HepG2 (cell line): ENCODE results near the gene SLC12A3. TPM values are rescaled to one million over a fixed set of nuclear protein-coding genes. Genes with fewer than 3 reads are reported as not detected.

Experiments
- ATF4 ChIP-seq, 2 experiments: fragments of 450-650 bp in 1 of 2; sonication (generic) in 1 of 2; formaldehyde crosslinking; IDR thresholded peaks; 2 replicates each; pipeline versions ENCODE4 v1.5.0 to v1.8.0; 2020 to 2022; ENCODE audit warnings: mild to moderate bottlenecking in 1 of 2, missing genetic modification reagents in 1 of 2
- BCLAF1 ChIP-seq: fragments of 450-650 bp; IDR thresholded peaks from 2 replicates; pipeline ENCODE4 v1.6.1; 2017; ENCODE audit warnings: mild to moderate bottlenecking
- BORCS8-MEF2B ChIP-seq: sonication (generic); formaldehyde crosslinking; IDR thresholded peaks from 2 replicates; pipeline ENCODE4 v1.8.0; 2022; ENCODE audit warnings: mild to moderate bottlenecking, missing genetic modification reagents
- CEBPG ChIP-seq: IDR thresholded peaks from 2 replicates; pipeline ENCODE4 v1.6.1; 2016
- NCOA2 ChIP-seq: sonication (generic); formaldehyde crosslinking; IDR thresholded peaks from 2 replicates; pipeline ENCODE4 v1.8.0; 2022; ENCODE audit warnings: inconsistent platforms
- POLR2AphosphoS5 ChIP-seq: IDR thresholded peaks from 2 replicates; pipeline ENCODE4 v1.6.1; 2012; ENCODE audit warnings: low read depth, low read length
- RBM22 ChIP-seq: fragments of 200-400 bp; formaldehyde crosslinking; optimal IDR thresholded peaks from 2 replicates; pipeline ENCODE3; 2017; ENCODE audit warnings: mild to moderate bottlenecking, low read length, moderate library complexity
- TMF1 ChIP-seq: sonication (generic); formaldehyde crosslinking; IDR thresholded peaks from 2 replicates; pipeline ENCODE4 v1.8.1; 2022; ENCODE audit warnings: low read depth, missing genetic modification reagents
- ZNF589 ChIP-seq: sonication (generic); formaldehyde crosslinking; conservative IDR thresholded peaks from 2 replicates; pipeline ENCODE4 v1.8.0; 2022; ENCODE audit warnings: mild to moderate bottlenecking, moderate library complexity, missing genetic modification reagents
- ZNF609 ChIP-seq: sonication (generic); formaldehyde crosslinking; IDR thresholded peaks from 2 replicates; pipeline ENCODE4 v1.4.0; 2020; ENCODE audit warnings: mild to moderate bottlenecking, missing genetic modification reagents, borderline replicate concordance
- polyA plus RNA-seq, 8 experiments: library from polyadenylated mRNA; depleted of rRNA in 3 of 8; stranded (reverse) in 7 of 8; unstranded in 1 of 8; fragments of >200 nt; fragmentation: Illumina TruSeq in 4 of 8; extraction: Trizol in 4 of 8; gene quantifications; 2 replicates each; pipeline versions ENCODE4 v1.2.1 to v1.2.3, GENCODE V29; 2011 to 2016; ENCODE audit warnings: low read depth in 4 of 8, missing spikeins in 1 of 8, mixed read lengths in 1 of 8; ENCODE audit not compliant: insufficient read depth in 1 of 8
- total RNA-seq, 5 experiments: library from RNA; depleted of rRNA; stranded (reverse); fragments of >200 nt; fragmentation: Illumina TruSeq; extraction: Trizol; gene quantifications; 2 replicates each; pipeline ENCODE4 v1.2.3, GENCODE V29; 2016; ENCODE audit warnings: low read depth in 1 of 5

The SLC12A3 gene
- total and polyA plus RNA-seq, 2 of the 13 experiments (the other 11 are each of a cell fraction or from before 2014, with no cell fraction given): 6.2 TPM; not detected in 1

- TF ChIP-seq ZNF609 (no peak), NCOA2 (CRISPR knock-in tag) (no peak), ZNF589 (CRISPR knock-in tag) (no peak), BCLAF1 (no peak), RBM22 (peak; percentile 68), POLR2AphosphoS5 (peak; percentile 16; the same call in 1 of the 2 replicates), BORCS8-MEF2B (CRISPR knock-in tag) (no peak), CEBPG (CRISPR knock-in tag) (peak; percentile 55; the same call in 1 of the 2 replicates), ATF4 (CRISPR knock-in tag; IDR thresholded peaks at IDR 0.05) (peak in 1 of 2 experiments; percentile 96; a peak in 2 of 4 replicates), TMF1 (CRISPR knock-in tag) (no peak)
Measured at GRCh38 chr16:56936491-56936890, 71.5 kb downstream of the SLC12A3 start (continued).
